ENCODE data around the gene ROCK2. TPM values are rescaled to one million over a fixed set of nuclear protein-coding genes. Genes with fewer than 3 reads are reported as not detected.
A peak's percentile ranks its signal among the peaks of the same experiment; 100 is the strongest.
"Not testable (repeated sequence)": the region's sequence is repeated elsewhere in the genome, so short reads cannot be mapped to it uniquely, and the experiment has no call there.

The ROCK2 gene
- total RNA-seq, 3 donors from 2014 or later: 16.8 to 24.3 (median 18.3) TPM

DNA sequence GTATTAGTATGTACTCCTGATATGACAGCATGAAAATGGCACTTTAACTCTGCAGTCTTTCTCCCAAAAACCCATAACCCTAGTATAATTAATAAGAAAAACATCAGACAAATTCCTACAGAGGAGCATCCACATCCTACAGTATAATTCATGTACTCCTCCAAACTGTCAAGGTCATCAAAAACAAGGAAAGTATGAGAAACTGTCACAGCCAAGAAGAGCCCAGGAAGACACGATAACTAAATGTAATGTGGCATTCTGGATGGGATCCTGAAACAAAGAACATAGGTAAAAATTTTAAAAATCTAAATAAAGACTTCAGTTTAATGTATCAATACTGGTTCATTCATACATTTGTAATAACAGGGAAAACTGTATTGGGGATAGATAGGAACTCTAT, 100.9 kb downstream of the ROCK2 start:
- peaks cover 5% of the 10 kb centered on the region for H3K4me1 Mint-ChIP-seq (ENCODE audit: low read depth)
- H3K27me3 Mint-ChIP-seq (ENCODE audit: low read depth): no peaks in the 10 kb centered on the region
- H3K36me3 Mint-ChIP-seq (ENCODE audit: insufficient read depth): peaks cover 27% of the 10 kb centered on the region
- no peak overlapping the region for H3K4me3 Mint-ChIP-seq
- ATAC-seq: no peak
- no peak for DNase-seq
- H3K9me3 Mint-ChIP-seq: no peaks in the 10 kb centered on the region

- DNase-seq: no peak
- H3K4me1 Mint-ChIP-seq (ENCODE audit: low read depth): peaks cover 5% of the 10 kb centered on the region
- peaks cover 29% of the 10 kb centered on the region for H3K36me3 Mint-ChIP-seq (ENCODE audit: insufficient read depth)
- H3K27me3 Mint-ChIP-seq (ENCODE audit: low read depth): no peaks in the 10 kb centered on the region
- H3K9me3 Mint-ChIP-seq: no peaks in the 10 kb centered on the region
- no peak for ATAC-seq
- no peak overlapping the region for H3K4me3 Mint-ChIP-seq
These were observed 101.8 kb downstream of the ROCK2 start for GRCh38 chr2:11242542-11243174.

- no peaks in the 10 kb centered on the region for H3K27me3 Mint-ChIP-seq (ENCODE audit: low read depth)
- H3K4me1 Mint-ChIP-seq (ENCODE audit: low read depth): peaks cover 5% of the 10 kb centered on the region
- H3K9me3 Mint-ChIP-seq: no peaks in the 10 kb centered on the region
- DNase-seq (no peak), ATAC-seq (no peak)
- H3K36me3 Mint-ChIP-seq (ENCODE audit: insufficient read depth): peaks cover 25% of the 10 kb centered on the region
- H3K4me3 Mint-ChIP-seq: no peak overlapping the region
These were observed 102.8 kb downstream of the ROCK2 start for GRCh38 chr2:11241412-11242203.

GRCh38 chr2:11239666-11240462, 104.6 kb downstream of the ROCK2 start:
- Mint-ChIP-seq H3K4me1 (ENCODE audit: low read depth) (peaks cover 7% of the 10 kb centered on the region), H3K9me3 (no peaks in the 10 kb centered on the region), H3K36me3 (ENCODE audit: insufficient read depth) (peaks cover 22% of the 10 kb centered on the region), H3K4me3 (no peak overlapping the region), H3K27me3 (ENCODE audit: low read depth) (no peaks in the 10 kb centered on the region)
- DNase-seq (no peak), ATAC-seq (no peak)

DNA sequence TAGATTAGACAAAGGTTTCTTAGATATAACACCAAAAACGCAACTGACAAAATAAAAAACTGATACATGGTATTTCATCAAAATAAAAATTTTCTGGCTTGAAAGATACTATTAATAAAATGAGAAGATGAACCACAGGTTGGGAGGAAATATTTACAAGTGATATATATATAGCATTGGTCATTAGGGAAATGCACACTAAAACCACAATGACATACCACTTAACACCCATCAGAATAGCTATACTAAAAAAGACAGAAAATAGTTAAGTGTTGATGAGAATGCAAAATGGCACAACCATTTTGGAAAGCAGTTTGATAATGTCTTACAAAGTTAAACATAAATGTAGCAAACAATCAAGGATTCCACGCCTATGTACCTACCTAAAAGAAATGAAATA, 105.3 kb downstream of the ROCK2 start:
- Mint-ChIP-seq H3K27me3 (ENCODE audit: low read depth) (no peaks in the 10 kb centered on the region), H3K36me3 (ENCODE audit: insufficient read depth) (peaks cover 22% of the 10 kb centered on the region), H3K4me1 (ENCODE audit: low read depth) (peaks cover 7% of the 10 kb centered on the region), H3K4me3 (no peak overlapping the region), H3K9me3 (no peaks in the 10 kb centered on the region)
- DNase-seq (no peak), ATAC-seq (no peak)

- ATAC-seq (peak in 1 of 2 donors; percentile 34), DNase-seq (no peak)
- Mint-ChIP-seq H3K9me3 (no peaks in the 10 kb centered on the region), H3K4me3 (no peak overlapping the region), H3K27me3 (ENCODE audit: low read depth) (no peaks in the 10 kb centered on the region), H3K36me3 (ENCODE audit: insufficient read depth) (peaks cover 16% of the 10 kb centered on the region), H3K4me1 (ENCODE audit: low read depth) (peaks cover 7% of the 10 kb centered on the region)
These were observed 107.3 kb downstream of the ROCK2 start for GRCh38 chr2:11237122-11237521.

DNA sequence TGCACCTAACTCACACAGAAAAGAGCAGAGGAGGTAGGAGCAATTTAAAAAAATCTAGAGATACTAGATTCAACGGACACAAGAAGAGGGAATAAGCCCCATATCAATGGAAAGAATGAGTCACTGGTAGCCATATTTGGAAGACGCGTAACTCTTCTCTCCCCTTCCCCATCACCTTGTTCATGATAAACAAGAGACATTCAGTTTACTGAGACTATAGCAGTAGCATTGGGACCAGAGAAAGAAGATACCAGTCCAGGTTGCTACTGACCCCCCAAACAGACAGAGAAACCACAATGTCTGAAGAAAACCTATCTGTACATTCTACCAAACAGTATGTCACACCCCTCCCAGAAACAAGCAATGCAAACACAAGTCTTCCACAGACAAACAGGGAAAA, 108.1 kb downstream of the ROCK2 start:
- Mint-ChIP-seq H3K4me3 (no peak overlapping the region), H3K4me1 (ENCODE audit: low read depth) (peaks cover 7% of the 10 kb centered on the region), H3K36me3 (ENCODE audit: insufficient read depth) (peaks cover 9% of the 10 kb centered on the region), H3K9me3 (no peaks in the 10 kb centered on the region), H3K27me3 (ENCODE audit: low read depth) (no peaks in the 10 kb centered on the region)
- no peak for DNase-seq
- ATAC-seq: no peak

DNA sequence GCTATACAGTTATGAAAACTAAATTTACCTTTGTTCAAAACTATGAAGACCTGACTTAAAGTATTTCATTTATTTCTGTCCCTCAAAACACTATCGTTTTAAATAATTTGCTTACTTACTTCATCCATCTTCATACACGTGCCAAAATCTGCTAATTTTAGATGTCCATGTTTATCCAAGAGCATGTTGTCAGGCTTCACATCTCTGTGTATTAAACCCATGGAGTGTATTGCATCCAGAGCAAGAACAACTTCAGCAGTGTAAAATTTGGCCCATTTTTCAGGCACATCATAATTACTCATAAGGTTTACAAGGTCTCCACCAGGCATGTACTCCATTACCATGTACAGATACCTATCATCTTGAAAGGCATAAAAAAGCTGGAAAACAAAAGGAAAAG, 108.9 kb downstream of the ROCK2 start:
- DNase-seq (no peak), ATAC-seq (no peak)
- no peaks in the 10 kb centered on the region for H3K27me3 Mint-ChIP-seq (ENCODE audit: low read depth)
- H3K4me1 Mint-ChIP-seq (ENCODE audit: low read depth): peaks cover 7% of the 10 kb centered on the region
- H3K4me3 Mint-ChIP-seq: no peak overlapping the region
- H3K36me3 Mint-ChIP-seq (ENCODE audit: insufficient read depth): peaks cover 5% of the 10 kb centered on the region
- no peaks in the 10 kb centered on the region for H3K9me3 Mint-ChIP-seq

DNA sequence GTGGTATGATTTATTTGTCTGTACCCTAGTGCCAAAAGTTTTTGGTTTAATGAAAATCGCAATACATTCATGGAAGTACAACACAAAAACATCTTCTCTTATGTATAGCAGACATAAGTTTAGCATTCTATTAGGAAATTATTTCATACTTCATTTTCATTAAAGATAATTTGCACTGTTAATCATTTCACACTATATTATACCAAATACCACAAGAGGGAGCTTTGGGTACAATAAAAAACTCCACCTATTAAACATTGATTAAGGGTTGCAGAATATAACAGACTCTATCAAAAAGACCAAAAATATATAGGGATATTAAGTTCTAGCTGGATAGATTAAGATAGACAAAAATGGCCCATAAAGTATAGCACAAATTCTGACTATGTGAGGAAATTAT, 110.1 kb downstream of the ROCK2 start:
- peaks cover 2% of the 10 kb centered on the region for H3K36me3 Mint-ChIP-seq (ENCODE audit: insufficient read depth)
- DNase-seq: no peak
- ATAC-seq: no peak
- H3K9me3 Mint-ChIP-seq: no peaks in the 10 kb centered on the region
- H3K27me3 Mint-ChIP-seq (ENCODE audit: low read depth): no peaks in the 10 kb centered on the region
- H3K4me3 Mint-ChIP-seq: no peak overlapping the region
- H3K4me1 Mint-ChIP-seq (ENCODE audit: low read depth): peaks cover 5% of the 10 kb centered on the region

GRCh38 chr2:11231193-11231592, 113.2 kb downstream of the ROCK2 start:
- not testable (repeated sequence) for H3K4me1 Mint-ChIP-seq (ENCODE audit: low read depth); ATAC-seq; DNase-seq; H3K27me3 Mint-ChIP-seq (ENCODE audit: low read depth); H3K36me3 Mint-ChIP-seq (ENCODE audit: insufficient read depth); H3K4me3 Mint-ChIP-seq; H3K9me3 Mint-ChIP-seq

DNA sequence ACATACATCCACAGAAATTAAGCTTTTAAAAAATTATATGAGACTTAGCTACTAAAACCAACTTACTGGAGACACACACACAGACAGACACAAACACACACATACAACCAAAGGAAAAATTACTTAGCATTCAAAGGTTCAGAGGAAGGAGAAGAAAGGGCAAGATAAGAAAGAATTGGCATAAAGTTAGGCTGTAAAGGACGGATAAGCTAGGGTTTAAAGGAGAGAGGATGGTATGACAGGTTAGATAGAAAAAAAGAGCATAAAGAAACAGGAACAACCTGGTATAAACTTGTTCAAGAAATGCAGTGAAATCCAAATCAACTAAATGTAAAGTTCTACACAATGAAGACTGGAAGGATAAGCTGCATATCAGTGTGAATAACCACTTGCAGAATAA, 115.7 kb downstream of the ROCK2 start:
- H3K9me3 Mint-ChIP-seq: no peaks in the 10 kb centered on the region
- DNase-seq: no peak
- H3K4me1 Mint-ChIP-seq (ENCODE audit: low read depth): no peaks in the 10 kb centered on the region
- peaks cover 14% of the 10 kb centered on the region for H3K36me3 Mint-ChIP-seq (ENCODE audit: insufficient read depth)
- no peak overlapping the region for H3K4me3 Mint-ChIP-seq
- no peaks in the 10 kb centered on the region for H3K27me3 Mint-ChIP-seq (ENCODE audit: low read depth)
- ATAC-seq: no peak

DNA sequence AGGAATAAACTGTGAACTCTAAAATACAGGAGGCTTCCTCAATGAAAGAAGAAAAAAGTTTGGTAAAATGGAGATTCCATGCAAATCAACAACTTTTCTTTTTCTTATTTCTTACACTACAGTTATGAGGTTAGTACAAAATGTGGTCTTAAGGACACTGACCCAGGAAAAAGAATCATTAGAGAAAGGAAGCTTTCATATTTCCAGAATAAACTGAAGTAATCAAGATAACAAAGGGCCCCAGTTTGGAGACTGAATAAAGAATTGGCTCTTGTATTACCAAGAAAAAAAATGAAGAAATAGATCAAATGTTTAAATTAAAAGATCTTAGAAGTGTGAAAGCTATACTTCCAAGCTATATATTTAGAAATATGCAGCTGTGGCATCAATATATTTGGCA, 116.8 kb downstream of the ROCK2 start:
- DNase-seq (no peak), ATAC-seq (no peak)
- Mint-ChIP-seq H3K9me3 (no peaks in the 10 kb centered on the region), H3K4me1 (ENCODE audit: low read depth) (no peaks in the 10 kb centered on the region), H3K36me3 (ENCODE audit: insufficient read depth) (peaks cover 17% of the 10 kb centered on the region), H3K4me3 (no peak overlapping the region), H3K27me3 (ENCODE audit: low read depth) (no peaks in the 10 kb centered on the region)

DNA sequence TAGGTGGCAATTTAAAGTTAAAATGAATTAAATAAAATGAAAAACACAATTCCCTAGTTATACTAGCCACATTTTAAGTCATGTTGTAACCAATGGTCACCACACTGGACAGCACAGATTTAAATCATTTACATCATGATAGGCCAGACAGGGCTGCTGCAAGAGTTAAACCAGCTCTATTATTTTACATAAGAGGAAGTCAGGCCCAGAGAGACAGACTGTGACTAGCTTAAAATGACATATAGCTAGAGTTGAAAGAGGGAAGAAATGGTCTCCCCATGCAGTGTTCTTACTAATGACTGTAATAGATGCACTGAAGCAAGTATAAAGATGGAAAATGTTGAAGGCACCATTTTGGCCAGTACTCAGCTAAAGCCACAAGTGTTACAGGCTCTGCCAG, 119.5 kb downstream of the ROCK2 start:
- Mint-ChIP-seq H3K9me3 (no peaks in the 10 kb centered on the region), H3K4me1 (ENCODE audit: low read depth) (no peaks in the 10 kb centered on the region), H3K4me3 (no peak overlapping the region), H3K36me3 (ENCODE audit: insufficient read depth) (peaks cover 26% of the 10 kb centered on the region), H3K27me3 (ENCODE audit: low read depth) (no peaks in the 10 kb centered on the region)
- ATAC-seq: no peak
- no peak for DNase-seq

DNA sequence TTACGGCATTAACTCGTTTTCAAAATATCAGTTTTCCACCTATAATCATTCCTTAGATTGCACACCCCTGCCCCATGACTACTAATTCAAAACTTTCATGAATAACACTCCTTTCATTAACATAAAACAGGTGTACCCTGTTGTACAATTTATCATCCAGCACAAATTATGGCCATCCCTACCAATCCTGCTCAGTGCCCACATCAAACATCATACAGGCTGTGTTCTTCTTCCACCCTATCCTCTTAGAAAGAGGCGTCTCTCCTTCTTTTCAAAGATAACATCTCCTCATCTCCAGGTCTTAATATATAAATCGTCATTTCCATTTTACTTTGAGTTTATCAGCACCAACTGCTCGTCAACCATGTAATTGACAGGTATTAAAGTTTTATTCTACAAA, 121.6 kb downstream of the ROCK2 start:
- DNase-seq (no peak), ATAC-seq (no peak)
- Mint-ChIP-seq H3K36me3 (ENCODE audit: insufficient read depth) (peaks cover 30% of the 10 kb centered on the region), H3K4me3 (no peak overlapping the region), H3K27me3 (ENCODE audit: low read depth) (no peaks in the 10 kb centered on the region), H3K9me3 (no peaks in the 10 kb centered on the region), H3K4me1 (ENCODE audit: low read depth) (no peaks in the 10 kb centered on the region)

Data from activated T-cell treated with anti-CD3 and anti-CD28 coated beads, Interleukin-2, amount 50 U/mL, for 4 hours (primary cell).